Choroid plexus epithelial cell (primary cell): ENCODE data around the gene NEK10.

Source experiments
- DNase-seq: peaks from one replicate; pipeline ENCODE4 v3.0.0-alpha.2; 2010; ENCODE audit warnings: low read depth
- H3K4me3 ChIP-seq: 2 replicates; pipeline ENCODE4 v1.5.1; 2011; ENCODE audit warnings: low read depth, mild to moderate bottlenecking, control low read depth, low read length, moderate library complexity
- TF ChIP-seq, protein P1 (sequence below): conservative IDR thresholded peaks from 2 replicates; pipeline ENCODE4 v1.5.1; 2011; ENCODE audit warnings: low read depth, mild to moderate bottlenecking, control low read depth, inconsistent platforms, low read length, moderate library complexity

Gene NEK10

DNA sequence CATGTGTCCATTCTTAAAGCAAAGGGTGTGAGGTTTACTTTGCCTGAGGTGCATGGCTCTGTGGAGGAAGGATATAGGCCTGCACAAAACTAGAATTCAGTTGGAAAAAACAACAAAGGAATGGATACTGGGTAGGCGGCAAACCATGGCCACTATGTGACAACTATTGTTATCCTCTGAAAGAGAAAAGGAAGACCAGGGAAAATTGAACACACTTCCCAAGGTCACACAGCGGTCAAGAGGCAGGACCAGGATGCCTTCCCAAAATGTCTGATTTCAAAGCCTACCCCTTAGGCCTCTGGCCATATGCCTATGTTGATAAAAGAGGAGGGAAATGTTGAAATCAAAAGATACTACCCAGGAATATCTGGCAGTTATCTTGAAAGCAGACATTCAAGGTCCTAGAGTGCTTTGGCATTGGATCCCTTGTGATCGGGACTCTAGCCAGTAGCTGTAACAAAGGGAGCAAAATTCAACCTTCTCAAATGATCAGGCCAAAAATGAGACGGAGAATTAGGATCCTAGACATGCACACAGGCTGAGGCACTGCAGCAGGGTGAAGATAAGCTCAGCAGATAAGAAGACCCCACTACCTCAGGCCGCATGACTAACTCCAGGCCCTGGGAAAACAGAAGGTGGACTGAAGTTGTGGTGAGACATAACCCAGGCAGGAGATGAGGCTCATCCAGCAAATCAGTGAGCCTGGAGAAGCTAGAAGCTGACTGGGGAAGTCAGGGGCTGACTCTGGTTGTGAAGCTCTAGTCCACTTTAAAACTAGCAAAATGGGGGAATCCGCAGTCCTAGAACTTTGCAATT, 292.2 kb downstream of the NEK10 start:
- TF ChIP-seq, protein P1, sequence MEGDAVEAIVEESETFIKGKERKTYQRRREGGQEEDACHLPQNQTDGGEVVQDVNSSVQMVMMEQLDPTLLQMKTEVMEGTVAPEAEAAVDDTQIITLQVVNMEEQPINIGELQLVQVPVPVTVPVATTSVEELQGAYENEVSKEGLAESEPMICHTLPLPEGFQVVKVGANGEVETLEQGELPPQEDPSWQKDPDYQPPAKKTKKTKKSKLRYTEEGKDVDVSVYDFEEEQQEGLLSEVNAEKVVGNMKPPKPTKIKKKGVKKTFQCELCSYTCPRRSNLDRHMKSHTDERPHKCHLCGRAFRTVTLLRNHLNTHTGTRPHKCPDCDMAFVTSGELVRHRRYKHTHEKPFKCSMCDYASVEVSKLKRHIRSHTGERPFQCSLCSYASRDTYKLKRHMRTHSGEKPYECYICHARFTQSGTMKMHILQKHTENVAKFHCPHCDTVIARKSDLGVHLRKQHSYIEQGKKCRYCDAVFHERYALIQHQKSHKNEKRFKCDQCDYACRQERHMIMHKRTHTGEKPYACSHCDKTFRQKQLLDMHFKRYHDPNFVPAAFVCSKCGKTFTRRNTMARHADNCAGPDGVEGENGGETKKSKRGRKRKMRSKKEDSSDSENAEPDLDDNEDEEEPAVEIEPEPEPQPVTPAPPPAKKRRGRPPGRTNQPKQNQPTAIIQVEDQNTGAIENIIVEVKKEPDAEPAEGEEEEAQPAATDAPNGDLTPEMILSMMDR, result no peak
- H3K4me3 ChIP-seq, result no peak overlapping the region
- no peak for DNase-seq

DNA sequence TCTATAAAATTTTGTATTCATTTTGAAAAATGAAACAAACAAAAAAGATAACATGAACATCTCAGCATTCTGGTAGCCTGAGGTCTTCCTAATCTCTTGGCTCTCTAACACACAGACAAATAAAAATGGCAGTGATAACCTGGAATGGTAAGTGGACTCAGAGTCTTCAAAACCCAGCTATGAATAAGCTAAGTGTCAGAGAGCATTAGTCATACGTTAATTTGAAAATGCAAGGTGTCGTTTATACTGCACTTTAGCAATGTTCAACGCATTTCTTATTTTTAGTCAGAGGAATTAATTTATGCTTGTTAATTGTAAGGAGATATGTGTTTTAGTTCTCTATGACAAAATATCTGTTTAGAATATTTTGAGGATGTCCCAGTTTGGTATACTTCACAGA, 294.3 kb downstream of the NEK10 start:
- TF ChIP-seq, protein P1, result no peak
- no peak overlapping the region for H3K4me3 ChIP-seq
- no peak for DNase-seq

DNA sequence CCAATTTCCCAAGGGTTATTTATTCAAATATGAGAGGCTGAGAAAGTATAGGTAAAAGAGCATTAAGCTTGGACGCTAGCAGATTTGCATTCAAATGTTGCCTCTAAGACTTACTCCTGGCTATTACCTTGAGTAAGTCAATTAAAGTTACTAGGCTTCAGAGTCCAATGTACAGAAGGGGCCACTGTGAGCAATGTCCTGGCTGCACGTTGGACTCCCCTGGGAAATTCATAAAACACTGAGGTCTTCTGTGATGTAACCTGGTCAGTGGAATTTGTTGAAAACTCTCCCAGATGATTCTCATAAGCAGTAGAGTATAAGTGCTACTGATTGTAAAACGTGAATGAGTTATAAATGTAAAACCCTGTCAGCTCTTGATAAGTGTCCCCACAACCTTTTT, 295.3 kb downstream of the NEK10 start:
- H3K4me3 ChIP-seq, result no peak overlapping the region

DNA sequence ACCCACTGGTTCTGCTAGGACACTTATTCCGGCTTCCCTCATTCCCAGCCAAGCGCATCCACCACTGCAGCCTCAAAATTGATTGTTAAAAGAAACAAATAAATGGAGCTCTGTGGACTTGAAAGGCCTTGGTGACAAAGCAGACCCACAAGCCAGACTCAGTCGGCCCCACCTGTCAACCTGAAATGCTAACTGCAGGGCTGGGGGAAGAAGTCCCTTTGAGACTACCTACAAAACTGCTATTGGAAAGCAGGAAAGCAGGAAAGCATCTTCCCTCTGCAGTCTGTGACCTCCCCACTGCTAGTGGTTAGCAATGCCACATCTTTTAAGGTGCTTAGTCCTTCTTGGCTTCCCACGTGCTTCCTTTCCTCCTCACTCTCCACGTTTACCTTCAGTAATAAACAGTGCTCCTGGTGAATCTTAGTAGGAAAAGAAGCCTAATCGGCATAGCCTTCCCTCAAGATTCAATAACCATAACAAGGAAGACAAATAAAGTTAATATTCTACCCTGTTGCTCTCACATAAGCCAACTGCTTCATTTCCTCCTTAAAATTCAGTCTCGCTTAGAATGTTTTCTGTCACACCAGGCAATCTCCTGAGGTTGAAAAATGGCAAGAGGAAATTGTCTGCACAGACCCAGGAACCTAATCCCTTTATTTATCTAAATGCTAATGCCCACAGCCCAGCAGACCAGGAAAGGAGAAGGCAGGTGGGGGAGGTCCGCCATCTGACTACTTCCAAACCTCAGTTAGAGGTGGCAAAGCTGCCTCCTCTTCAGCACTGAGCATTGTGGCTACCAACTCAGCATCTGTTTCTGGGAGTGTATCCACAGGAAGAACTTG, 296.2 kb downstream of the NEK10 start:
- TF ChIP-seq, protein P1, result no peak
- H3K4me3 ChIP-seq, result no peak overlapping the region
- no peak for DNase-seq

More for the DNA sequence above, 295.3 kb downstream of the NEK10 start:
- no peak for DNase-seq
- TF ChIP-seq, protein P1, result no peak

DNA sequence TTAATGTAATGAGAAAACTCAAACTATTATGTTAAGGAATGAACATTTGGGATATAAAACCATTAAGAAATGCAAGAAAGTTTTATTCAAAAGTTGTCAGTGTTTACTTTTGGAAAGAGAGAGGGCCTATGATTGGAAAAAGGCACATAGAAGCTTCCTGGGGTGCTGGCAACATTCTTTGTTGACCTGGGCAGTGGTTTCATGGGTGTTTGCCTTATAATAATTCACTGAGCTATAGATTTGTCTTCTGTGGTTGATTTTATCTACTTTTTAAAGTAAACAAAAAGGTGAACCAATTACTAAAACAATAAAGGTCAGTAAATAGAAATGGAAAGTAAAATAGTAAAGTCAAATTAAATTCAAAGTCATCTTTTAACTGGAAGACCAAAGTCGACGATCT, 308.8 kb downstream of the NEK10 start:
- DNase-seq, result no peak
- TF ChIP-seq, protein P1, result no peak
- H3K4me3 ChIP-seq, result no peak overlapping the region
